ENCODE data around the gene SERPINB7.

DNA sequence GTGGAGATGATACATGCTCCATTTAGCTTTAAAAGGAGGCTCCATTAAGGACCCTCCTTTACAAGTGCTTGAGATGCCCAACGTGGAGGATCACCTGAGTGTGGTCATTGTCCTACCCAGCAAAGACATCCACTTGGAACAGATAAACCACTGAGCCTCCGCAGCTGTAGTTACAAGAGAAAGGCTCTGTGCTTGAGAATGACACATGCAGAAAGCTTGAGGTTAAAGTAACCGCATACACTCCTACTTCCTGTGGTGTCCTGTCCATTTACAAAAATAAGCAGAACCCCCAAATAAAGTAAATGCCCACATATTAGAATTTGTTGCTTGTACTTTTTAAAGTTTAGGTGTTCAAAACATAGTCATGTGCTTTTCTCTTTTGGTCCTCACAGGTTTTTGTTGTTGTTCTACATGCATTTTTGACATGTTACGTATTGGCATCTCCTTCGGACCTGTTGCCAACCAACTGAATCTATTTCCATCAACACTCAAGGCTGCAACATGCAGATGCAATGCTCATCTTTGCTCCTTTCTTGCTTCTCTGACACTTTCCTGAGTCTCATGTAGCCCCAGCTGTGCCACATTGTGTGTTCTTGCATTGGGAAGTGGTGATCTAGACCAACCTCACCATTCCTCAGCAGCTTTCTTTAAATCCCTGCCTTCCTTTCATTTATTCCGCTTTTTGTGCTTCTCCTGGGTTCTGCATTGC lies 56.0 kb downstream of the SERPINB7 start:
- no peak for TF ChIP-seq EZH2phosphoT487 (IDR thresholded peaks at IDR 0.05; ENCODE audit: unreplicated experiment)
- TF ChIP-seq, protein P1, sequence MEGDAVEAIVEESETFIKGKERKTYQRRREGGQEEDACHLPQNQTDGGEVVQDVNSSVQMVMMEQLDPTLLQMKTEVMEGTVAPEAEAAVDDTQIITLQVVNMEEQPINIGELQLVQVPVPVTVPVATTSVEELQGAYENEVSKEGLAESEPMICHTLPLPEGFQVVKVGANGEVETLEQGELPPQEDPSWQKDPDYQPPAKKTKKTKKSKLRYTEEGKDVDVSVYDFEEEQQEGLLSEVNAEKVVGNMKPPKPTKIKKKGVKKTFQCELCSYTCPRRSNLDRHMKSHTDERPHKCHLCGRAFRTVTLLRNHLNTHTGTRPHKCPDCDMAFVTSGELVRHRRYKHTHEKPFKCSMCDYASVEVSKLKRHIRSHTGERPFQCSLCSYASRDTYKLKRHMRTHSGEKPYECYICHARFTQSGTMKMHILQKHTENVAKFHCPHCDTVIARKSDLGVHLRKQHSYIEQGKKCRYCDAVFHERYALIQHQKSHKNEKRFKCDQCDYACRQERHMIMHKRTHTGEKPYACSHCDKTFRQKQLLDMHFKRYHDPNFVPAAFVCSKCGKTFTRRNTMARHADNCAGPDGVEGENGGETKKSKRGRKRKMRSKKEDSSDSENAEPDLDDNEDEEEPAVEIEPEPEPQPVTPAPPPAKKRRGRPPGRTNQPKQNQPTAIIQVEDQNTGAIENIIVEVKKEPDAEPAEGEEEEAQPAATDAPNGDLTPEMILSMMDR (conservative IDR thresholded peaks at IDR 0.05; ENCODE audit: low read depth in 2 of 2), result no peak
- TF ChIP-seq CREB1 (CRISPR knock-in tag; IDR thresholded peaks at IDR 0.05; ENCODE audit: low read depth), result no peak
- TF ChIP-seq, protein P2, sequence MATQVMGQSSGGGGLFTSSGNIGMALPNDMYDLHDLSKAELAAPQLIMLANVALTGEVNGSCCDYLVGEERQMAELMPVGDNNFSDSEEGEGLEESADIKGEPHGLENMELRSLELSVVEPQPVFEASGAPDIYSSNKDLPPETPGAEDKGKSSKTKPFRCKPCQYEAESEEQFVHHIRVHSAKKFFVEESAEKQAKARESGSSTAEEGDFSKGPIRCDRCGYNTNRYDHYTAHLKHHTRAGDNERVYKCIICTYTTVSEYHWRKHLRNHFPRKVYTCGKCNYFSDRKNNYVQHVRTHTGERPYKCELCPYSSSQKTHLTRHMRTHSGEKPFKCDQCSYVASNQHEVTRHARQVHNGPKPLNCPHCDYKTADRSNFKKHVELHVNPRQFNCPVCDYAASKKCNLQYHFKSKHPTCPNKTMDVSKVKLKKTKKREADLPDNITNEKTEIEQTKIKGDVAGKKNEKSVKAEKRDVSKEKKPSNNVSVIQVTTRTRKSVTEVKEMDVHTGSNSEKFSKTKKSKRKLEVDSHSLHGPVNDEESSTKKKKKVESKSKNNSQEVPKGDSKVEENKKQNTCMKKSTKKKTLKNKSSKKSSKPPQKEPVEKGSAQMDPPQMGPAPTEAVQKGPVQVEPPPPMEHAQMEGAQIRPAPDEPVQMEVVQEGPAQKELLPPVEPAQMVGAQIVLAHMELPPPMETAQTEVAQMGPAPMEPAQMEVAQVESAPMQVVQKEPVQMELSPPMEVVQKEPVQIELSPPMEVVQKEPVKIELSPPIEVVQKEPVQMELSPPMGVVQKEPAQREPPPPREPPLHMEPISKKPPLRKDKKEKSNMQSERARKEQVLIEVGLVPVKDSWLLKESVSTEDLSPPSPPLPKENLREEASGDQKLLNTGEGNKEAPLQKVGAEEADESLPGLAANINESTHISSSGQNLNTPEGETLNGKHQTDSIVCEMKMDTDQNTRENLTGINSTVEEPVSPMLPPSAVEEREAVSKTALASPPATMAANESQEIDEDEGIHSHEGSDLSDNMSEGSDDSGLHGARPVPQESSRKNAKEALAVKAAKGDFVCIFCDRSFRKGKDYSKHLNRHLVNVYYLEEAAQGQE (IDR thresholded peaks at IDR 0.05; ENCODE audit: unreplicated experiment), result no peak
- no peak for TF ChIP-seq JUNB (IDR thresholded peaks at IDR 0.05; ENCODE audit: unreplicated experiment)
- no peak for TF ChIP-seq EZH2 (IDR thresholded peaks at IDR 0.05; ENCODE audit: low read depth, unreplicated experiment)
- TF ChIP-seq, protein P3, sequence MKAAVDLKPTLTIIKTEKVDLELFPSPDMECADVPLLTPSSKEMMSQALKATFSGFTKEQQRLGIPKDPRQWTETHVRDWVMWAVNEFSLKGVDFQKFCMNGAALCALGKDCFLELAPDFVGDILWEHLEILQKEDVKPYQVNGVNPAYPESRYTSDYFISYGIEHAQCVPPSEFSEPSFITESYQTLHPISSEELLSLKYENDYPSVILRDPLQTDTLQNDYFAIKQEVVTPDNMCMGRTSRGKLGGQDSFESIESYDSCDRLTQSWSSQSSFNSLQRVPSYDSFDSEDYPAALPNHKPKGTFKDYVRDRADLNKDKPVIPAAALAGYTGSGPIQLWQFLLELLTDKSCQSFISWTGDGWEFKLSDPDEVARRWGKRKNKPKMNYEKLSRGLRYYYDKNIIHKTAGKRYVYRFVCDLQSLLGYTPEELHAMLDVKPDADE (IDR thresholded peaks at IDR 0.05), result no peak
- no peak for TF ChIP-seq STAT1 (IDR thresholded peaks at IDR 0.05; ENCODE audit: unreplicated experiment)
